MM.1S (cell line): ENCODE data around the gene WWC2.

Source experiments
- EZH2 ChIP-seq: fragments of 300-600 bp; sonication (generic); optimal IDR thresholded peaks from 2 replicates; pipeline ENCODE3; 2017; ENCODE audit warnings: low read depth, mild to moderate bottlenecking, antibody characterized with exemption, low read length, mixed read lengths
- EZH2phosphoT487 ChIP-seq: fragments of 300-600 bp; sonication (generic); IDR thresholded peaks from 2 replicates; pipeline ENCODE4 v1.6.1; 2018; ENCODE audit warnings: antibody characterized with exemption, low read length
- TF ChIP-seq, protein P1 (sequence below): fragments of 300-600 bp; sonication (generic); IDR thresholded peaks from 2 replicates; pipeline ENCODE4 v1.5.1; 2016; ENCODE audit warnings: antibody characterized with exemption, low read length, mixed read lengths

DNA sequence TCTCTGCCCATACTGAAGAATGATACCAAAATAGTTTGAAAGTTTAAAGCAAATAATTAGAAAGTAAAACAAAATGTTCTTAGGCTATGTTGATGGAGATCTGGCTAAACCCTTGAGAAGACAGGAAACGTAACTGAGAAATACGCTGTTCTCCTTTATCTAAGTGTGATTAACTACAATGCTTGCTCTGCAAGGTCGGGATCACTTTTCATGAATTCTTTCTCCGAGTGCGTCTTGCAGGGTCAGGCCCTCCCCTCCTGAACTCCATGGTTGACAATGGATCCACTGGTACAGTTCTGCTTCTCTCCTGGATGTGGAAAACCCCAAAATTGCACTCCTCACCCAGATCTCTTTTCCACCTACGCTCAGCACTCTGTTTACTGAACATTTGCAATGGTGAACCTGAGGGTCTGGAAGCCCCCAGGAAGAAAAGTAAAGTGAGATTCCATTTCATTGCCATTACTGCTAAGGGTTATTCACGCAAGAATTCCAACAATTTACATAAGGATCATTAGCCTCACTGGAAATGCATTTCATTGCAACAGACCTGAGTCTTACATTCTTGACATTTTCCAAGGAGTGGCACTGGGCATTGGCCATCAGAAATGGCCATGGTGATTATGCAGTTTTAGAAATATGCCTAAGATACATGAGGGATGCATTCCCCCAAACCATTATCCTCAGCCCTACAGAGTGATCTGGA lies 24.6 kb upstream of the WWC2 start:
- TF ChIP-seq, protein P1, sequence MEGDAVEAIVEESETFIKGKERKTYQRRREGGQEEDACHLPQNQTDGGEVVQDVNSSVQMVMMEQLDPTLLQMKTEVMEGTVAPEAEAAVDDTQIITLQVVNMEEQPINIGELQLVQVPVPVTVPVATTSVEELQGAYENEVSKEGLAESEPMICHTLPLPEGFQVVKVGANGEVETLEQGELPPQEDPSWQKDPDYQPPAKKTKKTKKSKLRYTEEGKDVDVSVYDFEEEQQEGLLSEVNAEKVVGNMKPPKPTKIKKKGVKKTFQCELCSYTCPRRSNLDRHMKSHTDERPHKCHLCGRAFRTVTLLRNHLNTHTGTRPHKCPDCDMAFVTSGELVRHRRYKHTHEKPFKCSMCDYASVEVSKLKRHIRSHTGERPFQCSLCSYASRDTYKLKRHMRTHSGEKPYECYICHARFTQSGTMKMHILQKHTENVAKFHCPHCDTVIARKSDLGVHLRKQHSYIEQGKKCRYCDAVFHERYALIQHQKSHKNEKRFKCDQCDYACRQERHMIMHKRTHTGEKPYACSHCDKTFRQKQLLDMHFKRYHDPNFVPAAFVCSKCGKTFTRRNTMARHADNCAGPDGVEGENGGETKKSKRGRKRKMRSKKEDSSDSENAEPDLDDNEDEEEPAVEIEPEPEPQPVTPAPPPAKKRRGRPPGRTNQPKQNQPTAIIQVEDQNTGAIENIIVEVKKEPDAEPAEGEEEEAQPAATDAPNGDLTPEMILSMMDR, result no peak
- no peak for TF ChIP-seq EZH2phosphoT487
- no peak for TF ChIP-seq EZH2
